HepG2 (cell line): ENCODE data around the gene TOR4A. TPM values are rescaled to one million over a fixed set of nuclear protein-coding genes. Genes with fewer than 3 reads are reported as not detected.

Experiments used
- DBP ChIP-seq: sonication (generic); formaldehyde crosslinking; IDR thresholded peaks from 2 replicates; pipeline ENCODE4 v1.4.0; 2020; ENCODE audit warnings: missing genetic modification reagents; ENCODE audit errors: not compliant biosample characterization
- IKZF5 ChIP-seq: IDR thresholded peaks from 2 replicates; pipeline ENCODE4 v1.6.1; 2018; ENCODE audit warnings: missing genetic modification reagents, mild to moderate bottlenecking, missing compliant biosample characterization
- KDM4B ChIP-seq: sonication (generic); formaldehyde crosslinking; IDR thresholded peaks from 2 replicates; pipeline ENCODE4 v1.4.0; 2020; ENCODE audit warnings: missing genetic modification reagents
- KLF12 ChIP-seq: sonication (generic); formaldehyde crosslinking; IDR thresholded peaks from 2 replicates; pipeline ENCODE4 v1.4.0; 2020; ENCODE audit warnings: missing genetic modification reagents, borderline replicate concordance
- NFKBIZ ChIP-seq: IDR thresholded peaks from 2 replicates; pipeline ENCODE4 v1.6.1; 2018; ENCODE audit warnings: missing genetic modification reagents, missing compliant biosample characterization
- NR2C2 ChIP-seq: sonication (generic); formaldehyde crosslinking; IDR thresholded peaks from 2 replicates; pipeline ENCODE4 v1.4.0; 2020; ENCODE audit warnings: missing genetic modification reagents, mild to moderate bottlenecking, moderate library complexity, borderline replicate concordance
- RARA ChIP-seq: IDR thresholded peaks from 2 replicates; pipeline ENCODE4 v1.6.1; 2016; ENCODE audit warnings: missing genetic modification reagents, missing compliant biosample characterization
- STAT5B ChIP-seq: sonication (generic); formaldehyde crosslinking; IDR thresholded peaks from 2 replicates; pipeline ENCODE4 v1.4.0; 2020; ENCODE audit warnings: missing genetic modification reagents
- ZC3H13 ChIP-seq: sonication (generic); formaldehyde crosslinking; IDR thresholded peaks from 2 replicates; pipeline ENCODE4 v1.8.1; 2023; ENCODE audit warnings: mild to moderate bottlenecking, missing genetic modification reagents, moderate library complexity
- ZNF280D ChIP-seq: sonication (generic); formaldehyde crosslinking; IDR thresholded peaks from 2 replicates; pipeline ENCODE4 v1.5.1; 2020; ENCODE audit warnings: mild to moderate bottlenecking, missing genetic modification reagents
- ZNF543 ChIP-seq: sonication (generic); formaldehyde crosslinking; IDR thresholded peaks from 2 replicates; pipeline ENCODE4 v1.4.0; 2020; ENCODE audit warnings: mild to moderate bottlenecking, missing genetic modification reagents
- ZNF552 ChIP-seq: sonication (generic); formaldehyde crosslinking; IDR thresholded peaks from 2 replicates; pipeline ENCODE4 v1.9.0; 2022; ENCODE audit warnings: missing genetic modification reagents, mild to moderate bottlenecking, borderline replicate concordance
- polyA plus RNA-seq, 8 experiments: library from polyadenylated mRNA; depleted of rRNA in 3 of 8; stranded (reverse) in 7 of 8; unstranded in 1 of 8; fragments of >200 nt; fragmentation: Illumina TruSeq in 4 of 8; extraction: Trizol in 4 of 8; gene quantifications; 2 replicates each; pipeline versions ENCODE4 v1.2.1 to v1.2.3, GENCODE V29; 2011 to 2016; ENCODE audit warnings: low read depth in 4 of 8, missing spikeins in 1 of 8, mixed read lengths in 1 of 8; ENCODE audit not compliant: insufficient read depth in 1 of 8
- total RNA-seq, 5 experiments: library from RNA; depleted of rRNA; stranded (reverse); fragments of >200 nt; fragmentation: Illumina TruSeq; extraction: Trizol; gene quantifications; 2 replicates each; pipeline ENCODE4 v1.2.3, GENCODE V29; 2016; ENCODE audit warnings: low read depth in 1 of 5
- TF ChIP-seq, protein P1 (sequence below): sonication (generic); formaldehyde crosslinking; IDR thresholded peaks from 2 replicates; pipeline ENCODE4 v1.4.0; 2020; ENCODE audit warnings: missing genetic modification reagents
- TF ChIP-seq, protein P2 (sequence below), 2 experiments: fragments of 450-650 bp in 1 of 2; sonication (generic) in 1 of 2; formaldehyde crosslinking in 1 of 2; IDR thresholded peaks; 2 replicates each; pipeline versions ENCODE4 v1.6.1 to v1.8.0; 2016 to 2022; ENCODE audit warnings: antibody characterized with exemption in 1 of 2, mild to moderate bottlenecking in 1 of 2, missing genetic modification reagents in 1 of 2

The TOR4A gene
- total and polyA plus RNA-seq, 2 of the 13 experiments (the other 11 are each of a cell fraction or from before 2014, with no cell fraction given): 11.1 to 14.2 TPM

DNA sequence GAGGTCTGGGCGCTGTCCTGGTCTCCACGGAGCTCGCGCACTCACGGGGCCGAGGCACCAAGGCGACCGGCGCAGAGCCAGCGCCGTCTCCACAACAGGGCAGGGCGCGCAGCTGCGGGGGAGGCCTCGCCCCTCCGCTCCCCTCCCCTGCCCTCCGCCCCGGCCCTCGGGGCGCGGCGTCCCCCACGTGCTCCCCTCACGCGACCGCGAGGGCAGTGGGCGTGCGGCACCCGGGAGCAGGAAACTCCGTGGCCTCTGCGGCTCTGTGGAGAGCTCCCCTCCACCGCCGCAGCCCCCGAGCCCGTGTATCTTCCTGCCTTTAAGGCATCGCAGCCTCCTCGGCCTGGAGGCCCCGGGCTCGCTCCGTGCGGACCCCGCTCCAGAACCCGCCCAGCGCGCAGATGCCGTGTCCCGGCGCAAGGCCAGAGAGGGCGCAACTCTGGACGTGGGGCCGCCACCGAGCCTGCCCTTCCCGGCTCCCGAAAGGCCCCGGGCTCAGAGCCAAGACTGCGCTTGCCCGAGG lies 37.1 kb upstream of the TOR4A start (continued):
- 0 out of 2 replicates have a peak, but pooled peaks have one; percentile 67 for TF ChIP-seq ZNF552
- TF ChIP-seq, protein P1, sequence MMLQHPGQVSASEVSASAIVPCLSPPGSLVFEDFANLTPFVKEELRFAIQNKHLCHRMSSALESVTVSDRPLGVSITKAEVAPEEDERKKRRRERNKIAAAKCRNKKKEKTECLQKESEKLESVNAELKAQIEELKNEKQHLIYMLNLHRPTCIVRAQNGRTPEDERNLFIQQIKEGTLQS: 0 out of 2 replicates have a peak, but pooled peaks have one; percentile 50
- TF ChIP-seq DBP (CRISPR knock-in tag): peak; percentile 40
- TF ChIP-seq ZNF280D (CRISPR knock-in tag): peak; percentile 54; the same call in 1 of the 2 replicates
- peak; percentile 79; the same call in 1 of the 2 replicates for TF ChIP-seq KDM4B (CRISPR knock-in tag)
- TF ChIP-seq NFKBIZ (CRISPR knock-in tag): 0 out of 2 replicates have a peak, but pooled peaks have one; percentile 7
- TF ChIP-seq, protein P2, sequence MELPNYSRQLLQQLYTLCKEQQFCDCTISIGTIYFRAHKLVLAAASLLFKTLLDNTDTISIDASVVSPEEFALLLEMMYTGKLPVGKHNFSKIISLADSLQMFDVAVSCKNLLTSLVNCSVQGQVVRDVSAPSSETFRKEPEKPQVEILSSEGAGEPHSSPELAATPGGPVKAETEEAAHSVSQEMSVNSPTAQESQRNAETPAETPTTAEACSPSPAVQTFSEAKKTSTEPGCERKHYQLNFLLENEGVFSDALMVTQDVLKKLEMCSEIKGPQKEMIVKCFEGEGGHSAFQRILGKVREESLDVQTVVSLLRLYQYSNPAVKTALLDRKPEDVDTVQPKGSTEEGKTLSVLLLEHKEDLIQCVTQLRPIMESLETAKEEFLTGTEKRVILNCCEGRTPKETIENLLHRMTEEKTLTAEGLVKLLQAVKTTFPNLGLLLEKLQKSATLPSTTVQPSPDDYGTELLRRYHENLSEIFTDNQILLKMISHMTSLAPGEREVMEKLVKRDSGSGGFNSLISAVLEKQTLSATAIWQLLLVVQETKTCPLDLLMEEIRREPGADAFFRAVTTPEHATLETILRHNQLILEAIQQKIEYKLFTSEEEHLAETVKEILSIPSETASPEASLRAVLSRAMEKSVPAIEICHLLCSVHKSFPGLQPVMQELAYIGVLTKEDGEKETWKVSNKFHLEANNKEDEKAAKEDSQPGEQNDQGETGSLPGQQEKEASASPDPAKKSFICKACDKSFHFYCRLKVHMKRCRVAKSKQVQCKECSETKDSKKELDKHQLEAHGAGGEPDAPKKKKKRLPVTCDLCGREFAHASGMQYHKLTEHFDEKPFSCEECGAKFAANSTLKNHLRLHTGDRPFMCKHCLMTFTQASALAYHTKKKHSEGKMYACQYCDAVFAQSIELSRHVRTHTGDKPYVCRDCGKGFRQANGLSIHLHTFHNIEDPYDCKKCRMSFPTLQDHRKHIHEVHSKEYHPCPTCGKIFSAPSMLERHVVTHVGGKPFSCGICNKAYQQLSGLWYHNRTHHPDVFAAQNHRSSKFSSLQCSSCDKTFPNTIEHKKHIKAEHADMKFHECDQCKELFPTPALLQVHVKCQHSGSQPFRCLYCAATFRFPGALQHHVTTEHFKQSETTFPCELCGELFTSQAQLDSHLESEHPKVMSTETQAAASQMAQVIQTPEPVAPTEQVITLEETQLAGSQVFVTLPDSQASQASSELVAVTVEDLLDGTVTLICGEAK (IDR thresholded peaks at IDR 0.05): no peak
- TF ChIP-seq, protein P2 (CRISPR knock-in tag; IDR thresholded peaks at IDR 0.05): peak; percentile 67
- TF ChIP-seq ZC3H13: peak; percentile 74; the same call in 1 of the 2 replicates
- peak; percentile 42 for TF ChIP-seq RARA (CRISPR knock-in tag)
- peak; percentile 92; the same call in 1 of the 2 replicates for TF ChIP-seq ZNF543
- peak; percentile 76; the same call in 1 of the 2 replicates for TF ChIP-seq KLF12 (CRISPR knock-in tag)
- TF ChIP-seq STAT5B (CRISPR knock-in tag): no peak
- peak; percentile 15 for TF ChIP-seq IKZF5 (CRISPR knock-in tag)
- peak; percentile 70; the same call in 1 of the 2 replicates for TF ChIP-seq NR2C2 (CRISPR knock-in tag)
